Measurements from ENCODE around the gene ATXN3L.

ATXN3L gene

DNA sequence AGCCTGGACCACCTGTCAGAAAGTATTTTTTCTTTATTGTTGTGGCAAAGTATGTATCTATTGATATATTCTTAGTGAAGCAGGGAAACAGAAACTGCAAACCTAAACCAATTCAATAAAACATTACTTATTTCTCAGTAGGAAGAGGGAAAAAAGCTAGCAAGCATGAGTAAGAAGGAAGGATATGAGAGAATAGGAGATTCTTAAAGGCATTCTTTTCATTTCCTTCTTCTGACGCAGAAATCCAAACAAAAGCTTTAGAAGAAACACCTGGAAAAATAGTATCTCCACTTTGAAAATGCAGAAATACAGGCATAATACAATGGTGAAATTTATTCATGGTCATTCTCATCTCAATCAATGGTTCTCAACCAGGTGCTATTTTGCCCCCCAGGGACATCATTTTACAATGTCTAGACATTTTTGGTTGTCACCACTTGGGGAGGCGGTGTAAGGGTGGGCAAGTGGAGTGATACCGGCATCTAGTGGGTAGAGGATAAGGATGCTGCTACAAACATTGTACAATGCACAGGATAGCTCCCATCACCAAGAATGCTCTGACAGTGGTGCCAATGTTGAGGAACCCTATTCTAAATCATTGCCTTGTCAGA is 21.7 kb upstream of the ATXN3L start:
- Histone ChIP-seq H3K9me3 (replicated peaks; ENCODE audit: low read length) (no peaks in the 10 kb centered on the region), H3K9ac (ENCODE audit: low read depth, low read length) (no peak overlapping the region), H3K4me1 (ENCODE audit: control insufficient read depth, insufficient read depth, low read length) (no peaks in the 10 kb centered on the region), H3K4me3 (ENCODE audit: low read length) (no peak overlapping the region), H3K36me3 (ENCODE audit: insufficient read depth, low read length) (no peaks in the 10 kb centered on the region), H3K4me2 (ENCODE audit: low read length) (no peak overlapping the region), H3K27me3 (ENCODE audit: control insufficient read depth, insufficient read depth, low read length) (no peaks in the 10 kb centered on the region)

DNA sequence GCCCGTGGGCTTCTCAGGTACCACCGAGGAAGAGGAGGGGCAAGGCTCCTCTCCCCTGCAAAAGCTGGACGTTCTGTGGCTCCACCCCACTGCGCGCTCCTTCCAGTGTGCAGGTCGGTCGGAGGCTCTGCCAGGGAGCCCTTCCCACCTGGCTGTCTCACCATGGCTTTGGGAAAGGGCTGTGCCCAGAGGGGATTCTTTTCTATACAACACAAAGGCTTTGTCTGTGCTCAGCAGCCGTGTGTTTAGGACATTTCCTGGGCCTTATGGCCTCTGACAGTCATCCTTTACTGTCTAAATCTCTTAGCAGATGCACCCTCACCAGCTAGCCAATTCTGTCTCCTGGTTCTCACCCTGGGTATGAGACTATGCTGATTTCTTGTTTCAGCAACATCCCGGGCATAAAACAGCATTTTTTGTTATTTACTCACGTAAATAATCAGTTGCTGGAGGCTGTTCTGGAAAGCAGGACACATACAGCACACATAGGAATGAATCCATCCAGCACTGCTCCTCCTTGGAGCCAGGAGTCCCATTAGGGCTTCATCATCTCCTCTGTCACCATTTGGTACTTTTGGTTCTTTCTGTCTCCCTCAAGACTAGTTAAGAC is 20.4 kb upstream of the ATXN3L start:
- Histone ChIP-seq H3K4me2 (ENCODE audit: low read length) (no peak overlapping the region), H3K4me1 (ENCODE audit: control insufficient read depth, insufficient read depth, low read length) (no peaks in the 10 kb centered on the region), H3K27me3 (ENCODE audit: control insufficient read depth, insufficient read depth, low read length) (no peaks in the 10 kb centered on the region), H3K9me3 (replicated peaks; ENCODE audit: low read length) (no peaks in the 10 kb centered on the region), H3K9ac (ENCODE audit: low read depth, low read length) (no peak overlapping the region), H3K36me3 (ENCODE audit: insufficient read depth, low read length) (no peaks in the 10 kb centered on the region), H3K4me3 (ENCODE audit: low read length) (no peak overlapping the region)

DNA sequence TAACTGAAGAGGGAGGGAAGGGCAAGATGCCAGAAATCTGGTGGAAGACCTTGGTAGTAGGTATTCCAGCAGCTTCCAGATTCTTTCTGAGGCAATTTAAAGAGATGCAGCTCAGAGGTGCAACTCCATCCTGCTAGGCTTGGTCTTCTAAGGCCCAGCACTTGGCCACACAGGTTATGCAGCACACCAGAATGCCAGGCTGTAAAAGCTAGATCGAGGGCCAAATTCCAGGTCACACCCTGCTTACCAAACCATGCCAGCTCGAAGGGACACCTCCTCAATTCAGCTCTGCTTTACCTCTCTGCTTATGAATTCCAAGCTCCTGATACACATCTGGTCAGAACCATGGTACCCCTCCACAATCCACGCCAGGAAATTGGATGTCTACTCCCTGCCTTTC is 19.8 kb upstream of the ATXN3L start:
- no peaks in the 10 kb centered on the region for H3K27me3 ChIP-seq (ENCODE audit: control insufficient read depth, insufficient read depth, low read length)
- H3K4me2 ChIP-seq (ENCODE audit: low read length), result no peak overlapping the region
- no peak overlapping the region for H3K4me3 ChIP-seq (ENCODE audit: low read length)
- H3K9ac ChIP-seq (ENCODE audit: low read depth, low read length), result no peak overlapping the region
- H3K9me3 ChIP-seq (replicated peaks; ENCODE audit: low read length), result no peaks in the 10 kb centered on the region
- H3K36me3 ChIP-seq (ENCODE audit: insufficient read depth, low read length), result no peaks in the 10 kb centered on the region
- H3K4me1 ChIP-seq (ENCODE audit: control insufficient read depth, insufficient read depth, low read length), result no peaks in the 10 kb centered on the region

DNA sequence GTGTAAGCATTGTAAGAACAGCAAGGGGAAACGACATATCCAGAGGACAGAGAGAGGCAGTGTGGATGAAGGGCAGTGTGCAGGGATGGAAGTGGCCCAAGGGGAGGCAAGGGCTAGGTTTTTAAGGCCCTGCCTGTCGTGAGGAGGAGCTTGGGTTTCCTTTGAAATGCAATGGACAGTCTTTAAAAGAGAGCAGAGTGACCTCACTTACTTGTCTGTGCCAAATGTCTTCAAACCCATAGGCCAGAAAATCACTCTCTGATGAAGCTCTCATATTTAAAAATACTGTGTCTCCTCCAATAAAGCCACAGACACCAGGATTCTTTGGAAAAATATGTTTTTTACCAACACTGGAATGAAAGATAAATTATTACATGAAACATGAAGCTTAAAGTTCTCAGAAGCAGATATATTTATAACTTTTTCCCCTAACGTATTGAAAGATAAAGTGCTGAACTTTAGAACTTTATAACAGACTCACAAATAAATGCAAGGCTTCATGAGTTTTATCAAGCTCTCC is 19.2 kb upstream of the ATXN3L start:
- no peaks in the 10 kb centered on the region for H3K36me3 ChIP-seq (ENCODE audit: insufficient read depth, low read length)

DNA sequence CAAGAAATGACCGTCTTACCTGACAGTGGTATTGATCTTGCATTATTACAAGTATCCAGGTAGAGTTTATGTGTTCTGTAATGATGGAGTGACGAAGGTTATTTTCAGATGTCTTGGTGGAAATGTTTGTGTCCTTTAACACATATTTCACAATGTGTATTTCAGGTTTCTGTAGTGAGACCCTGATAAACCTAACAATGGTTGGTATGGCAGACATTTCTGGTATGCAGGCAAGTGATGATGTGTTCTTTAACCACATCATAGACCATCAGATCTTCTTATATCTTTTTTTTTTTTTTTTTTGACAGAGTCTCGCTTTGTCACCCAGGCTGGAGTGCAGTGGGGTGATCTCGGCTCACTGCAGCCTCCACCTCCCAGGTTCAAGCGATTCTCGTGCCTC is 14.6 kb upstream of the ATXN3L start:
- H3K36me3 ChIP-seq (ENCODE audit: insufficient read depth, low read length), result no peaks in the 10 kb centered on the region
- H3K4me1 ChIP-seq (ENCODE audit: control insufficient read depth, insufficient read depth, low read length), result no peaks in the 10 kb centered on the region
- no peaks in the 10 kb centered on the region for H3K9me3 ChIP-seq (replicated peaks; ENCODE audit: low read length)
- no peaks in the 10 kb centered on the region for H3K27me3 ChIP-seq (ENCODE audit: control insufficient read depth, insufficient read depth, low read length)
- H3K4me2 ChIP-seq (ENCODE audit: low read length), result no peak overlapping the region
- no peak overlapping the region for H3K4me3 ChIP-seq (ENCODE audit: low read length)
- H3K9ac ChIP-seq (ENCODE audit: low read depth, low read length), result no peak overlapping the region

More for the DNA sequence above, 19.2 kb upstream of the ATXN3L start:
- Histone ChIP-seq H3K9me3 (replicated peaks; ENCODE audit: low read length) (no peaks in the 10 kb centered on the region), H3K27me3 (ENCODE audit: control insufficient read depth, insufficient read depth, low read length) (no peaks in the 10 kb centered on the region), H3K9ac (ENCODE audit: low read depth, low read length) (no peak overlapping the region), H3K4me1 (ENCODE audit: control insufficient read depth, insufficient read depth, low read length) (no peaks in the 10 kb centered on the region), H3K4me2 (ENCODE audit: low read length) (no peak overlapping the region), H3K4me3 (ENCODE audit: low read length) (no peak overlapping the region)

DNA sequence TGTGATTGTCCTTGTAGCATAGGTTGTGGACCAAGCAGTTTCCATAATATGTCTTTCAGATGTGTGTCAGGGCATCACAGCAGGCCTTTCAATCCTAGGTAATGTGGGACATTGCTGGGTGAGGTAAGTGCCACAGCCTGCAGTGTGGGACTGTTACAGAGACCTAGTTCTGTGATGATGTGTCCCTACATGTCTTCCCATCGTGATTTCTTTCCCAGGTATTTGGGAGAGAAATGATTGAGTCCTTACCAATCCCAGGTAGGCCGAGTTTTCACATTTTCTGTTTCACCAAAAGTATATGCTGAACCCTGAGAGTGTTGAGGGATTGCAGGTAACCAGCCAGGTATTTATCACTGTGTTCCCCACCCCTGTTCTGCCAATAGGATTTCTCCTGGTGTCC is 10.6 kb upstream of the ATXN3L start:
- Histone ChIP-seq H3K9me3 (replicated peaks; ENCODE audit: low read length) (no peaks in the 10 kb centered on the region), H3K4me3 (ENCODE audit: low read length) (no peak overlapping the region), H3K9ac (ENCODE audit: low read depth, low read length) (no peak overlapping the region), H3K27me3 (ENCODE audit: control insufficient read depth, insufficient read depth, low read length) (no peaks in the 10 kb centered on the region), H3K36me3 (ENCODE audit: insufficient read depth, low read length) (no peaks in the 10 kb centered on the region), H3K4me1 (ENCODE audit: control insufficient read depth, insufficient read depth, low read length) (no peaks in the 10 kb centered on the region), H3K4me2 (ENCODE audit: low read length) (no peak overlapping the region)

DNA sequence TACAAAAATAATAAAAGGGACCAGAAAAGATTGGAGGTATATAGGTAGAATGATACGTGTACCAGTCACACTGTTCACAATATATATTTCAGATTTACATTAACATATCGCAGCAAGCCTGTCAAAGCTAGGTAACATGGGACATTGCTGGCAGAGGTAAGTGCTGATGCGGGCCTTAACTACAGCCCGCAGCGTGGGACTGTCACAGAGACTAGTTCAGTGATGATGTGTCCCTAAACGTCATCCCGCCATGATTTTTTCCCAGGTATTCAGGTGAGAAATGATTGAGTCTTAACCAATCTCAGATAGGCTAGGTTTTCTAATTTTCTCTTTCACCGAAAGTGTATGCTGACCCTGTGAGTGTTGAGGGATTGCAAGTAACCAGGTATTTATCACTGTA is 7.8 kb upstream of the ATXN3L start:
- Histone ChIP-seq H3K36me3 (ENCODE audit: insufficient read depth, low read length) (no peaks in the 10 kb centered on the region), H3K27me3 (ENCODE audit: control insufficient read depth, insufficient read depth, low read length) (no peaks in the 10 kb centered on the region), H3K4me3 (ENCODE audit: low read length) (no peak overlapping the region), H3K4me1 (ENCODE audit: control insufficient read depth, insufficient read depth, low read length) (no peaks in the 10 kb centered on the region), H3K9ac (ENCODE audit: low read depth, low read length) (no peak overlapping the region), H3K9me3 (replicated peaks; ENCODE audit: low read length) (no peaks in the 10 kb centered on the region), H3K4me2 (ENCODE audit: low read length) (no peak overlapping the region)

DNA sequence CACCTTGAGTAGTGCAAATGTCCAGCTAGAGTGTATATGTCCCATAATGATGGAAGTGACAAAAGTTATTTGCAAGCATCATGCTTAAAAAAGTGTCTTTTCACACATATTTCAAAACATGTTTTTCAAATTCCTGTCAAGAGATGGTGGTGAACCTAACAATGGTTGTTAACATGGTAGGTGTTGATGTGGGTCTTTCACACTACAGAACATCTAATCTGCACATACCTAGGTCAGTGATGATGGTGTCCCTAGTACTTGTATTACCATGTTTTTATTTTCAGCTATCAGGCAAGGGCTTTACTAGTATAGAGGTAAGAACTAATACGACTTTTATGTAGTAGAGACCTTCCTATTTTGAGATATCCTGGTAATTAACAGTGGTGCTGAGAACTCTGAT is 3.4 kb upstream of the ATXN3L start:
- Histone ChIP-seq H3K27me3 (ENCODE audit: control insufficient read depth, insufficient read depth, low read length) (no peaks in the 10 kb centered on the region), H3K36me3 (ENCODE audit: insufficient read depth, low read length) (no peaks in the 10 kb centered on the region), H3K4me3 (ENCODE audit: low read length) (no peak overlapping the region), H3K9ac (ENCODE audit: low read depth, low read length) (no peak overlapping the region), H3K9me3 (replicated peaks; ENCODE audit: low read length) (no peaks in the 10 kb centered on the region), H3K4me1 (ENCODE audit: control insufficient read depth, insufficient read depth, low read length) (no peaks in the 10 kb centered on the region), H3K4me2 (ENCODE audit: low read length) (no peak overlapping the region)

DNA sequence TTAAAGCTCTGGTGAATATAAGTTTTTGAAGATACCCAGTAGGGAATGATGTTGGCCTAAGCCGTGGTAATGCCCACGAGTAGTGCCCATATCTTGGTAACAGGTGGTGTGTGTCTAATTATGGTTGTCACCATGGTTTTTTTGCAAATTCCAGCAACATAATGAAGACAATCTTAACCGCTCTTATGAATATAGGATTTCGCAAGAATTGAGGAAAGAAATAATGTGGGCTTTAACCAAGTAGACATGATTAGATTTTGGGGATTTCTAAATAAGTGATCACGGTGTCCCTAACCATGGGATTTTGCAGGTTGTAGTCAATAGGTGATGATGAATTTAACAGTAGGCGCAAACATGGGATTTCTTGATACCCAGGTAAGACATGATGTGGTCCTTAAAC is 2.5 kb downstream of the ATXN3L start:
- Histone ChIP-seq H3K36me3 (ENCODE audit: insufficient read depth, low read length) (no peaks in the 10 kb centered on the region), H3K9me3 (replicated peaks; ENCODE audit: low read length) (no peaks in the 10 kb centered on the region), H3K4me3 (ENCODE audit: low read length) (no peak overlapping the region), H3K27me3 (ENCODE audit: control insufficient read depth, insufficient read depth, low read length) (no peaks in the 10 kb centered on the region), H3K4me2 (ENCODE audit: low read length) (no peak overlapping the region), H3K9ac (ENCODE audit: low read depth, low read length) (no peak overlapping the region), H3K4me1 (ENCODE audit: control insufficient read depth, insufficient read depth, low read length) (no peaks in the 10 kb centered on the region)

DNA sequence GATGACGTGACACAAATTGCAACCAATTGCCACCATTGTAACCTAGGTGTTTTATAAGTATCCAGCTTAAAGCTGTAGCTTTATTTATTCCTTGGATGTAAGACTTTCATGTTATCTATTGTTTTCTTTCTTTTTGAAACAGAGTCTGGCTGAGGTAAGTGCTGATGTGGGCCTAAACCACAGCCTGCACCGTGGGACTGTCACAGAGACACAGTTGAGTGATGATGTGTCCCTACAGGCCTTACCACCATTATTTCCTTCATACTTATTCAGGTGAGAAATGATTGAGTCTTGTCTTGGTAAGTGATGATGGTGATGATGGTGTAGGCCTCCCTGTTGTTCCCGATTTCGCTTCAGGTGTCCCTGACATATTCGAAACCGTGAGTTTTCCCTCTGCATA is 8.3 kb downstream of the ATXN3L start:
- Histone ChIP-seq H3K4me2 (ENCODE audit: low read length) (no peak overlapping the region), H3K9me3 (replicated peaks; ENCODE audit: low read length) (no peaks in the 10 kb centered on the region), H3K36me3 (ENCODE audit: insufficient read depth, low read length) (no peaks in the 10 kb centered on the region), H3K27me3 (ENCODE audit: control insufficient read depth, insufficient read depth, low read length) (no peaks in the 10 kb centered on the region), H3K4me3 (ENCODE audit: low read length) (no peak overlapping the region), H3K4me1 (ENCODE audit: control insufficient read depth, insufficient read depth, low read length) (no peaks in the 10 kb centered on the region), H3K9ac (ENCODE audit: low read depth, low read length) (no peak overlapping the region)

DNA sequence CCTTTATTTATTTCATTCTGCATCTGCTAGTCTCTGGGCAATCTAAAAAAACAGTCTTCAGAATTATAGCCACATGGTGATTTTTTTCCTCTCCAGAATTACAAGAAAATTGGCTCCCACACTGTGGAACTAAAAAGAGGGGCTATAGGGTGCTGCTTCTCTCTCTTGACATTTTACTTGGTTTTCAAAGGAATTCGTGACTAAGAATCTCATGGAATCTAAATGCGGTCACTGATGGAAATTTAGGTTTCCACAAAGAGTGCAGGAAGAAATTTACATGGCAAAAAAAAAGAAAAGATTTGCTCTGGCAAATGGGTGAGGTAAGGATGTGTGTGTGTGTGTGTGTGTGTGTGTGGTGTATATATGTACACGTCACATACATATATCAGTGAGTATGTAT is 10.2 kb downstream of the ATXN3L start:
- Histone ChIP-seq H3K36me3 (ENCODE audit: insufficient read depth, low read length) (no peaks in the 10 kb centered on the region), H3K4me1 (ENCODE audit: control insufficient read depth, insufficient read depth, low read length) (no peaks in the 10 kb centered on the region), H3K9ac (ENCODE audit: low read depth, low read length) (no peak overlapping the region)

DNA sequence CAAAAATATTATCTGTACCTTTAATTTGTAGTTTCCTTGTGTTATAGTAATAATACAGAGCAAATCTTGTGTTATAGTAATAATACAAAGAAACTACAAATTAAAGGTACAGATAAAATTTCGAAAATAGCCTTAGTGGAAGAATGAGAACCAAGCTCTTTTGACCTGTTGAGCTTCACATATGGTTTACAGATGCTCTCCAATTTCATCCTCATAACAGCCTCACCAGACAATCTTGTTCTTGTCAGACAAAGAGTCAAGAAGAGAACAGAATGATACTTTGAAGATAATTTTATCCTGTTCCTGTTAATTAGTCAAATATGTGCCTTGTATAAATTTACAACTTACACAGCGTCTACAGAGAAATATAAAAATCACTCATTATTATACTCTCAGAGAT is 12.8 kb downstream of the ATXN3L start:
- Histone ChIP-seq H3K4me3 (ENCODE audit: low read length) (no peak overlapping the region), H3K9me3 (replicated peaks; ENCODE audit: low read length) (no peaks in the 10 kb centered on the region), H3K4me1 (ENCODE audit: control insufficient read depth, insufficient read depth, low read length) (no peaks in the 10 kb centered on the region), H3K4me2 (ENCODE audit: low read length) (no peak overlapping the region), H3K27me3 (ENCODE audit: control insufficient read depth, insufficient read depth, low read length) (no peaks in the 10 kb centered on the region), H3K36me3 (ENCODE audit: insufficient read depth, low read length) (no peaks in the 10 kb centered on the region), H3K9ac (ENCODE audit: low read depth, low read length) (no peak overlapping the region)

More for the DNA sequence above, 10.2 kb downstream of the ATXN3L start:
- H3K4me2 ChIP-seq (ENCODE audit: low read length), result no peak overlapping the region
- H3K4me3 ChIP-seq (ENCODE audit: low read length), result no peak overlapping the region
- no peaks in the 10 kb centered on the region for H3K9me3 ChIP-seq (replicated peaks; ENCODE audit: low read length)
- H3K27me3 ChIP-seq (ENCODE audit: control insufficient read depth, insufficient read depth, low read length), result no peaks in the 10 kb centered on the region
